Stimulated activated CD8-positive, alpha-beta memory T cell treated with anti-CD3 and anti-CD28 coated beads, Interleukin-7, amount 100 ng/mL, for 48 hours (primary cell): ENCODE results near the gene VPS72.

ENCODE experiments used
- DNase-seq, 2 donors: peaks; one replicate each; pipeline ENCODE4 v3.0.0-alpha.2; 2020; ENCODE audit warnings: low read depth in 1 of 2; ENCODE audit errors: extremely low read depth in 1 of 2

The VPS72 gene

GRCh38 chr1:151146072-151146411, 44.0 kb downstream of the VPS72 start:
- DNase-seq: no peak

GRCh38 chr1:151145304-151146071, 44.5 kb downstream of the VPS72 start:
- no peak for DNase-seq

- DNase-seq: no peak
Observed at GRCh38 chr1:151144474-151145303, 45.3 kb downstream of the VPS72 start.

- no peak for DNase-seq
Observed at GRCh38 chr1:151143986-151144385, 46.0 kb downstream of the VPS72 start.

- no peak for DNase-seq
Observed at GRCh38 chr1:151143057-151143435, 47.0 kb downstream of the VPS72 start.

GRCh38 chr1:151142411-151143056, 47.5 kb downstream of the VPS72 start:
- no peak for DNase-seq

- no peak for DNase-seq
Observed at GRCh38 chr1:151137789-151138188, 52.2 kb downstream of the VPS72 start.

- DNase-seq: no peak
Observed at GRCh38 chr1:151135433-151136385, 54.3 kb downstream of the VPS72 start.

GRCh38 chr1:151134991-151135390, 55.0 kb downstream of the VPS72 start:
- DNase-seq: no peak

GRCh38 chr1:151134396-151134795, 55.6 kb downstream of the VPS72 start:
- DNase-seq: no peak

GRCh38 chr1:151133018-151133806, 56.8 kb downstream of the VPS72 start:
- no peak for DNase-seq

GRCh38 chr1:151132335-151133017, 57.5 kb downstream of the VPS72 start:
- DNase-seq: no peak

GRCh38 chr1:151131701-151132334, 58.2 kb downstream of the VPS72 start:
- DNase-seq: no peak

GRCh38 chr1:151130987-151131586, 58.9 kb downstream of the VPS72 start:
- DNase-seq: peak; percentile 70 to 90

GRCh38 chr1:151128800-151129199, 61.2 kb downstream of the VPS72 start:
- DNase-seq: no peak
